Measurements from ENCODE around the gene ANKLE2.
A peak's percentile ranks its signal among the peaks of the same experiment; 100 is the strongest.

Gene ANKLE2

DNA sequence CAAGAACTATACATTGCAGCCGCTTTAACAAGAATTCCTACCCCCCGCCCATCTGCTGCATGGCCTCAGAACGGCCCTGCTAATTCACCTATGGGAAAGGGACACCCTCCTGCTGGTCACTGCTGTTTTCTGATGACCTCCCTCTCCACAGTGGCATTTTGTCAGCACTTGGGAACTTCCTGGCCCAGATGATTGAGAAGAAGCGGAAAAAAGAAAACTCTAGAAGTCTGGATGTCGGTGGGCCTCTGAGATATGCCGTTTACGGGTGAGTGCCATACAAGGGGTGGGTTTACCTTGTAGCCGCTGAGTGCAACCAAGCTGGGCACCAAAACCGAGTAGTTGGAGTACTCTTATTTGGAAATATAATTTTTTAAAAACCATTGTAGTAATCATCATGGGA lies 71.5 kb downstream of the ANKLE2 start:
- Histone ChIP-seq H4K91ac (ENCODE audit: low read depth, low read length) (no peak overlapping the region), H3K36me3 (ENCODE audit: control insufficient read depth in 1 of 2, insufficient read depth in 2 of 2, low read length in 2 of 2) (peaks cover 3 to 6% of the 10 kb centered on the region in 2 experiments), H3K23ac (ENCODE audit: low read length) (no peak overlapping the region), H2BK5ac (ENCODE audit: low read depth, low read length, poor library complexity) (no peak overlapping the region), H3K9me3 (ENCODE audit: insufficient read depth, low read depth, low read length) (no peaks in the 10 kb centered on the region), H2BK12ac (ENCODE audit: low read length) (no peak overlapping the region), H4K12ac (ENCODE audit: low read depth, low read length) (no peak overlapping the region), H3K4me1 (ENCODE audit: control insufficient read depth in 1 of 2, insufficient read depth in 2 of 2, low read length in 2 of 2) (peaks cover 9 to 13% of the 10 kb centered on the region in 2 experiments), H3K4ac (ENCODE audit: low read depth, low read length) (no peak overlapping the region), H2AK5ac (ENCODE audit: low read length) (no peak overlapping the region), H4K8ac (ENCODE audit: low read depth, low read length) (no peak overlapping the region), H3K9ac (ENCODE audit: low read length) (no peak overlapping the region), H3K79me2 (ENCODE audit: control insufficient read depth, insufficient read depth, low read length, poor library complexity) (peaks cover 15% of the 10 kb centered on the region), H3K14ac (ENCODE audit: low read length) (no peak overlapping the region), H2BK120ac (ENCODE audit: insufficient read depth, low read length, poor library complexity) (no peak overlapping the region), H3K79me1 (ENCODE audit: low read length) (peaks cover 11% of the 10 kb centered on the region), H3K27me3 (ENCODE audit: insufficient read depth, low read length) (peaks cover 5% of the 10 kb centered on the region), H3K4me2 (ENCODE audit: low read length) (no peak overlapping the region), H3K27ac (ENCODE audit: low read depth, low read length) (no peak overlapping the region), H3K4me3 (ENCODE audit: low read depth, low read length) (no peak overlapping the region), H3K18ac (ENCODE audit: low read length) (no peak overlapping the region), H2AFZ (ENCODE audit: insufficient read depth, low read length, poor library complexity) (no peak overlapping the region)
- DNase-seq, result no peak
- WGBS (ENCODE audit: extremely low coverage, insufficient coverage, insufficient read length), result no CpG with 5 or more reads among the region's 9 CpGs

- peaks cover 3 to 6% of the 10 kb centered on the region in 2 experiments for H3K36me3 ChIP-seq (ENCODE audit: control insufficient read depth in 1 of 2, insufficient read depth in 2 of 2, low read length in 2 of 2)
These were observed 72.4 kb downstream of the ANKLE2 start for GRCh38 chr12:132689227-132689626.

DNA sequence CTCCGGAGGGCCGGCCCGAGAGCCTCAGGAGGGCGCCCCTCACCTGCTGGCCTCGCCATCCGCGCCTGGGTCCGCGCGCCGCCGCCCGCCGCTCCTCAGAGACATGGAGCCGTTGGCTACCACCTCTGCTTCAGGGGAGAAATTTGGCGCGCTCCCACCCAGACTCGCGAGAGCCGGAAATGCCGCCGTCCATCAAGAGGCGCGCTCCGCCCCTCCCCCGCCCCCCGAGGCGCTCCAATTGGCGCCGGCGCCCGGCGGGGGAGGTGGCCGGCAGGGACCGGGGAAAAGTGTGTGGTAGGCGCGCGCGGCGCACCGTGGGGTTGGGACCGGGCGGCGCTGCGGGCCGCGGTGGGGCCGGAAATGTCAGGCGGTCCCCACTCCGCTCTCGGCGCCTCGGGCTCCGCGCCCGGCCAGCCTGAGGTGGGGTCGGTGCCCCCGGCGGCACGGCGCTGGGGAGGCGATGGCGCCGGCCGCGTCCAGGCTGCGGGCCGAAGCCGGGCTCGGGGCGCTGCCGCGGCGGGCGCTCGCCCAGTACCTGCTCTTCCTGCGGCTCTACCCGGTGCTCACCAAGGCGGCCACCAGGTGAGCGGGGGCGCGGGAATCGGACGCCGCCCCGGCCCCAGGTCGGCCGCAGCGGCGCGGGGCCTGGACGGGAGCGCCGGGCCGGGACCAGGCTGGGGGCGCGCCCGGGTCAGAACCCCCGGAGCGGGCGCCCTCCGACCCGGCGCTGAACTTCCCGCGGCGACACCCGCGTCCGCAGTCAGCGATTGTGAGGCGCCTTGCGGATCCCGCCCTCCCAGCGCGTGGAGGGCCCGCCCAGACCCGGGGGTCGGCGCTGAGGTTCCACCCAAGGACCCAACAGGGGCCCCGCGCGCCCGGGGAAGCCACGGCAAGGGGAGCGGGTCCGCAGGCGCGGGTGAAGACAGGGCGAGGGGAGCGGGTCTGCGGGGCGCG lies 74.1 kb downstream of the ANKLE2 start, which contains the start of the genes POLE and PXMP2:
POLE (minus strand) TSS at position 132 of the 954 bp plus-strand sequence; CDS start at position 105, 27 bp downstream.
PXMP2 (plus strand) TSS at position 377 of the 954 bp plus-strand sequence; CDS start at position 461, 84 bp downstream.
- H4K12ac ChIP-seq (ENCODE audit: low read depth, low read length), result peak within 1 kb of the TSS; percentile 98
- peaks cover 10 to 13% of the 10 kb centered on the region in 2 experiments for H3K4me1 ChIP-seq (ENCODE audit: control insufficient read depth in 1 of 2, insufficient read depth in 2 of 2, low read length in 2 of 2)
- H4K8ac ChIP-seq (ENCODE audit: low read depth, low read length), result peak within 1 kb of the TSS; percentile 92
- H3K27ac ChIP-seq (ENCODE audit: low read depth, low read length), result peak within 1 kb of the TSS; percentile 54
- H3K79me1 ChIP-seq (ENCODE audit: low read length), result peaks cover 11% of the 10 kb centered on the region
- H3K79me2 ChIP-seq (ENCODE audit: control insufficient read depth, insufficient read depth, low read length, poor library complexity), result peaks cover 18% of the 10 kb centered on the region
- H2BK12ac ChIP-seq (ENCODE audit: low read length), result peak within 1 kb of the TSS; percentile 80
- H3K9me3 ChIP-seq (ENCODE audit: insufficient read depth, low read depth, low read length), result no peaks in the 10 kb centered on the region
- peak within 1 kb of the TSS; percentile 94 for H2BK120ac ChIP-seq (ENCODE audit: insufficient read depth, low read length, poor library complexity)
- H2BK5ac ChIP-seq (ENCODE audit: low read depth, low read length, poor library complexity), result peak within 1 kb of the TSS; percentile 86
- H3K18ac ChIP-seq (ENCODE audit: low read length), result peak within 1 kb of the TSS; percentile 96
- peak within 1 kb of the TSS; percentile 89 for H4K91ac ChIP-seq (ENCODE audit: low read depth, low read length)
- H3K4me2 ChIP-seq (ENCODE audit: low read length), result peak within 1 kb of the TSS; percentile 75
- H3K36me3 ChIP-seq (ENCODE audit: control insufficient read depth in 1 of 2, insufficient read depth in 2 of 2, low read length in 2 of 2), result peaks cover 3 to 6% of the 10 kb centered on the region in 2 experiments
- no peak within 1 kb of the TSS for H2AK5ac ChIP-seq (ENCODE audit: low read length)
- peak; percentile 88 to 93 for DNase-seq
- peak within 1 kb of the TSS; percentile 90 for H3K4ac ChIP-seq (ENCODE audit: low read depth, low read length)
- peak within 1 kb of the TSS; percentile 90 for H3K14ac ChIP-seq (ENCODE audit: low read length)
- WGBS (ENCODE audit: extremely low coverage, insufficient coverage, insufficient read length), result no CpG with 5 or more reads among the region's 134 CpGs
- no peak within 1 kb of the TSS for H3K23ac ChIP-seq (ENCODE audit: low read length)
- peak within 1 kb of the TSS; percentile 84 for H3K4me3 ChIP-seq (ENCODE audit: low read depth, low read length)
- H3K27me3 ChIP-seq (ENCODE audit: insufficient read depth, low read length), result peaks cover 5% of the 10 kb centered on the region
- peak within 1 kb of the TSS; percentile 92 for H2AFZ ChIP-seq (ENCODE audit: insufficient read depth, low read length, poor library complexity)
- H3K9ac ChIP-seq (ENCODE audit: low read length), result peak within 1 kb of the TSS; percentile 96

More at GRCh38 chr12:132689227-132689626, 72.4 kb downstream of the ANKLE2 start:
- no peak overlapping the region for H4K12ac ChIP-seq (ENCODE audit: low read depth, low read length)
- peak in 1 of 2 donors; percentile 2 for DNase-seq
- H3K4me2 ChIP-seq (ENCODE audit: low read length), result peak overlapping the region; percentile 18
- no peak overlapping the region for H3K27ac ChIP-seq (ENCODE audit: low read depth, low read length)
- H3K23ac ChIP-seq (ENCODE audit: low read length), result no peak overlapping the region
- peaks cover 15% of the 10 kb centered on the region for H3K79me2 ChIP-seq (ENCODE audit: control insufficient read depth, insufficient read depth, low read length, poor library complexity)
- no peak overlapping the region for H2AFZ ChIP-seq (ENCODE audit: insufficient read depth, low read length, poor library complexity)
- H4K91ac ChIP-seq (ENCODE audit: low read depth, low read length), result no peak overlapping the region
- no peaks in the 10 kb centered on the region for H3K9me3 ChIP-seq (ENCODE audit: insufficient read depth, low read depth, low read length)
- peaks cover 11% of the 10 kb centered on the region for H3K79me1 ChIP-seq (ENCODE audit: low read length)
- no peak overlapping the region for H3K14ac ChIP-seq (ENCODE audit: low read length)
- H4K8ac ChIP-seq (ENCODE audit: low read depth, low read length), result no peak overlapping the region
- peak overlapping the region; percentile 10 for H3K9ac ChIP-seq (ENCODE audit: low read length)
- H3K4me3 ChIP-seq (ENCODE audit: low read depth, low read length), result peak overlapping the region; percentile 42
- H2BK12ac ChIP-seq (ENCODE audit: low read length), result no peak overlapping the region
- H3K18ac ChIP-seq (ENCODE audit: low read length), result no peak overlapping the region
- H3K27me3 ChIP-seq (ENCODE audit: insufficient read depth, low read length), result peaks cover 5% of the 10 kb centered on the region
- H3K4me1 ChIP-seq (ENCODE audit: control insufficient read depth in 1 of 2, insufficient read depth in 2 of 2, low read length in 2 of 2), result peaks cover 10 to 13% of the 10 kb centered on the region in 2 experiments
- no peak overlapping the region for H2AK5ac ChIP-seq (ENCODE audit: low read length)
- no peak overlapping the region for H3K4ac ChIP-seq (ENCODE audit: low read depth, low read length)
- H2BK120ac ChIP-seq (ENCODE audit: insufficient read depth, low read length, poor library complexity), result no peak overlapping the region
- H2BK5ac ChIP-seq (ENCODE audit: low read depth, low read length, poor library complexity), result no peak overlapping the region
- whole genome bisulfite sequencing (ENCODE audit: extremely low coverage, insufficient coverage, insufficient read length), result no CpG with 5 or more reads among the region's 18 CpGs

DNA sequence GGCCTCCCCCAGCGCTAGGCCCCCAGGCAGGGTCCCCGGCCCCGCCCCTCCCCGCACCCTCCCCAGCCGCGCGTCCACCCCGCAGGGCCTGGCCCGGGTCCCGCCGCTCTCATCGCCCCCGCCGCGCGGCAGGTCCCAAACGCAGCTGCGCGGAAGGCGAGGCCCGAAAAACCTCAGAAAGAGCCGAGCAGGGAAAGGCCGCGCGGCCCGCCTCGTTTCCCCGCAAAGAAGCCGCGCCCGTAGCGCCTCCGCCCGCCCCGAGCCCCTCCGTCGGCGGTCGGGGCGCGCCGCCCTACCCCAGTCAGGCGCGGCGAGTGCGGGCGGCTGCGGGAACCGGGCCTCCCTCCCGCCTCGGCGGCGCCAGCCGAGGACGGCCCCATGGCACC lies 74.8 kb downstream of the ANKLE2 start:
- H3K4ac ChIP-seq (ENCODE audit: low read depth, low read length), result peak overlapping the region; percentile 90
- peak overlapping the region; percentile 94 for H2BK120ac ChIP-seq (ENCODE audit: insufficient read depth, low read length, poor library complexity)
- H4K12ac ChIP-seq (ENCODE audit: low read depth, low read length), result peak overlapping the region; percentile 98
- H2BK5ac ChIP-seq (ENCODE audit: low read depth, low read length, poor library complexity), result peak overlapping the region; percentile 69
- peaks cover 18% of the 10 kb centered on the region for H3K79me2 ChIP-seq (ENCODE audit: control insufficient read depth, insufficient read depth, low read length, poor library complexity)
- peaks cover 3 to 6% of the 10 kb centered on the region in 2 experiments for H3K36me3 ChIP-seq (ENCODE audit: control insufficient read depth in 1 of 2, insufficient read depth in 2 of 2, low read length in 2 of 2)
- peaks cover 11% of the 10 kb centered on the region for H3K79me1 ChIP-seq (ENCODE audit: low read length)
- peak overlapping the region; percentile 89 for H4K91ac ChIP-seq (ENCODE audit: low read depth, low read length)
- peak overlapping the region; percentile 79 for H3K9ac ChIP-seq (ENCODE audit: low read length)
- peaks cover 5% of the 10 kb centered on the region for H3K27me3 ChIP-seq (ENCODE audit: insufficient read depth, low read length)
- H2AK5ac ChIP-seq (ENCODE audit: low read length), result no peak overlapping the region
- no peaks in the 10 kb centered on the region for H3K9me3 ChIP-seq (ENCODE audit: insufficient read depth, low read depth, low read length)
- no peak for DNase-seq
- peaks cover 10 to 13% of the 10 kb centered on the region in 2 experiments for H3K4me1 ChIP-seq (ENCODE audit: control insufficient read depth in 1 of 2, insufficient read depth in 2 of 2, low read length in 2 of 2)
- WGBS (ENCODE audit: extremely low coverage, insufficient coverage, insufficient read length), result no CpG with 5 or more reads among the region's 55 CpGs
- peak overlapping the region; percentile 30 for H4K8ac ChIP-seq (ENCODE audit: low read depth, low read length)
- peak overlapping the region; percentile 87 for H3K14ac ChIP-seq (ENCODE audit: low read length)
- peak overlapping the region; percentile 84 for H3K4me3 ChIP-seq (ENCODE audit: low read depth, low read length)
- H3K18ac ChIP-seq (ENCODE audit: low read length), result peak overlapping the region; percentile 22
- no peak overlapping the region for H2BK12ac ChIP-seq (ENCODE audit: low read length)
- H3K4me2 ChIP-seq (ENCODE audit: low read length), result peak overlapping the region; percentile 68
- peak overlapping the region; percentile 43 for H3K27ac ChIP-seq (ENCODE audit: low read depth, low read length)
- no peak overlapping the region for H3K23ac ChIP-seq (ENCODE audit: low read length)
- peak overlapping the region; percentile 37 for H2AFZ ChIP-seq (ENCODE audit: insufficient read depth, low read length, poor library complexity)

Measured in trophoblast cell (in vitro differentiated cells and primary cell).